ENCODE results near the gene IL6R.

DNA sequence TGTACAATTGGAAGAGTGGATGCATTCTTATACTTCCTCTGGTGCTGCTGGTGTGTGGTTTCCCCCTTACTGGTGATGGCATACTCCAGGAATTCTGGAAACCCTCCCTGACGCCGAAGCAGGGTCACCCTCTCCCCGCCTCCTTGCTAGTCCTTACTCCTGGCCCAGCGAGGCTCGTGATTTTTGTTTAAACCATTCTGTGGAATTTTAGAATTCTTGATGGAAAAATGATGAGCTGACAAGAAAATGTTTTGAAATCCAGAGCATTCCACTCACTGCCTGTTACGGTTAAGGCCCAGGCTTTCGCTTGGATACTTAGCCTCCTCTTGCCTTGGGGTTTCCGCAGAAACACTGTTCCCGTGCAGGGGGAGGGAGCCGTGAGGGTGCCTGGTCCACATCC lies 41.1 kb downstream of the IL6R start:
- peak in 2 of 3 donors; percentile 29 to 61 for TF ChIP-seq POLR2AphosphoS5 (IDR thresholded peaks at IDR 0.05)
- no peak for TF ChIP-seq POLR2A (IDR thresholded peaks at IDR 0.05)
- TF ChIP-seq, protein P1, sequence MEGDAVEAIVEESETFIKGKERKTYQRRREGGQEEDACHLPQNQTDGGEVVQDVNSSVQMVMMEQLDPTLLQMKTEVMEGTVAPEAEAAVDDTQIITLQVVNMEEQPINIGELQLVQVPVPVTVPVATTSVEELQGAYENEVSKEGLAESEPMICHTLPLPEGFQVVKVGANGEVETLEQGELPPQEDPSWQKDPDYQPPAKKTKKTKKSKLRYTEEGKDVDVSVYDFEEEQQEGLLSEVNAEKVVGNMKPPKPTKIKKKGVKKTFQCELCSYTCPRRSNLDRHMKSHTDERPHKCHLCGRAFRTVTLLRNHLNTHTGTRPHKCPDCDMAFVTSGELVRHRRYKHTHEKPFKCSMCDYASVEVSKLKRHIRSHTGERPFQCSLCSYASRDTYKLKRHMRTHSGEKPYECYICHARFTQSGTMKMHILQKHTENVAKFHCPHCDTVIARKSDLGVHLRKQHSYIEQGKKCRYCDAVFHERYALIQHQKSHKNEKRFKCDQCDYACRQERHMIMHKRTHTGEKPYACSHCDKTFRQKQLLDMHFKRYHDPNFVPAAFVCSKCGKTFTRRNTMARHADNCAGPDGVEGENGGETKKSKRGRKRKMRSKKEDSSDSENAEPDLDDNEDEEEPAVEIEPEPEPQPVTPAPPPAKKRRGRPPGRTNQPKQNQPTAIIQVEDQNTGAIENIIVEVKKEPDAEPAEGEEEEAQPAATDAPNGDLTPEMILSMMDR (IDR thresholded peaks at IDR 0.05), result no peak
- no peak for TF ChIP-seq EP300 (IDR thresholded peaks at IDR 0.05)
